ENCODE measurements around the gene SKA2. TPM values are rescaled to one million over a fixed set of nuclear protein-coding genes. Genes with fewer than 3 reads are reported as not detected.

Gene SKA2, protein sequence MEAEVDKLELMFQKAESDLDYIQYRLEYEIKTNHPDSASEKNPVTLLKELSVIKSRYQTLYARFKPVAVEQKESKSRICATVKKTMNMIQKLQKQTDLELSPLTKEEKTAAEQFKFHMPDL
- total RNA-seq = 24.5 and 53.9 TPM in 2 replicates

DNA sequence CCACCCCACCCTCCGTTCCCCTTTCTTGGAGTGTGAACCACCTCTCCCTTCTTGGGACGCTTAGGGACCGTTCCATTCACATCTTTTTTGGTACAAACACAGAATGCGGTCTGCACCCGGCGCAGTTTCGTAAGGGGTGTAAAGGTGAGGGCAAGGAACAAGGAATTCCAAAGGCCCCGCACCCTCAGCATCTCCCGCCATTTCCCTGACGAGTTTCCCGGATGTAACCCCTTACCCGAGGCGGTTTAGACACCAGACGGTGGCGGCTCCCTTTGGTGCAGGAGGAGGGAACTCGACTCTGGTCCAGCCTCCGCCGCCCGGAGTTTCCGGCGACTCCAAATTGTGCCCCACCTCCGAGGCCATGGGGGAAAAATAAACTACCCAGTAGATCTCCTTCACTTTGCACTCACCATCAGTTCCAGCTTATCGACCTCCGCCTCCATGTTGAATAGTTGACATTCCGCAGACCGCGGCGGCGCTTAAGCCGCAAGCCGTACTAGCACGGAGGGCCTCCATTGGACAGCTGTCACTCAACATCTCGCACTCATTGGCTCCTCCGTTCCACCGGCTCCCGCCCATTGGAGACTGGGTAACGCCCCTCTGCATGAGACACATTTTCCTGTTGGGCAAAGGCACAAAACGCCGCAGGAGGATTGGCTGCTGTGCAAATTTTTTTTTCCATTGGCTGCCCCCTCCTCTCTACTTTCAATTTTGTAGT, at the start of gene SKA2:
SKA2 (minus strand) TSS at position 466 of the 718 bp plus-strand sequence; CDS start at position 443, 23 bp downstream.

DNA sequence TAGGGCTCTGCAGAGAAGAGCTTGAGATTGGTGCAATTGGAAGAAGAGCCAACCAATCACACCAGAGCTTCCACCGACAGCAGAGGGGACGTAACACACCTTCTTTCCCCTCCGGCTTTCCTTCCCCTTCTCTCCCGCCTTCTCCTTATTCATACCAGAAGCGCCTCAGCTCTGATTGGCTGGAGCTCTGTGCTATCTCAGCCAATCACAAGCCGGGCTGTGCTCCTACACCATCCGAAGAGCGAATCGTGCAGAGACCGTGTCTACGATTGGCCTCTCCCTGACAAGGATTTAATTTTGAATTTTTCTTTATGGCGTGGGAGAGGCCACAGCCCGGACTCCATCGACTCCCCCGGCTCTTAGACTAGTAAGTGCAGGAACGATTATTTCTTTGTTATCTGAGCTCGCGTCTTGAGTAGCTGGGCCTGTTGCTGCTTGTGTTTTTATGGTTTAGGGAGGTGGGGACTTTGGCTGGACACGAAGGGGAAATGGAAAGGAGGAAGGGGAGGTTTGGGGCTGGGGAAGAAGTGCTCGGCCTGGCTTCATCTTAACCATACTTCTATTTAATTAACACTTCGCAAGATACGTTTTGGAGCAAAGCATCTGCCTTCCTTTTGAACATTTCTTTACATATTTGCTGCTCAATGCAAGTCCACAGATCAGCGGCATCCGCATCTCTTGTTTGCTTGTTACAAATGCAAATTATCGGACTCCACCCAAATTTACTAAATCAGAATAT, 622 bp upstream of the SKA2 start, which contains the start of gene PRR11:
PRR11 (plus strand) TSS at position 308 of the 739 bp plus-strand sequence. CDS start 14,007 bp downstream, outside the sequence.

DNA sequence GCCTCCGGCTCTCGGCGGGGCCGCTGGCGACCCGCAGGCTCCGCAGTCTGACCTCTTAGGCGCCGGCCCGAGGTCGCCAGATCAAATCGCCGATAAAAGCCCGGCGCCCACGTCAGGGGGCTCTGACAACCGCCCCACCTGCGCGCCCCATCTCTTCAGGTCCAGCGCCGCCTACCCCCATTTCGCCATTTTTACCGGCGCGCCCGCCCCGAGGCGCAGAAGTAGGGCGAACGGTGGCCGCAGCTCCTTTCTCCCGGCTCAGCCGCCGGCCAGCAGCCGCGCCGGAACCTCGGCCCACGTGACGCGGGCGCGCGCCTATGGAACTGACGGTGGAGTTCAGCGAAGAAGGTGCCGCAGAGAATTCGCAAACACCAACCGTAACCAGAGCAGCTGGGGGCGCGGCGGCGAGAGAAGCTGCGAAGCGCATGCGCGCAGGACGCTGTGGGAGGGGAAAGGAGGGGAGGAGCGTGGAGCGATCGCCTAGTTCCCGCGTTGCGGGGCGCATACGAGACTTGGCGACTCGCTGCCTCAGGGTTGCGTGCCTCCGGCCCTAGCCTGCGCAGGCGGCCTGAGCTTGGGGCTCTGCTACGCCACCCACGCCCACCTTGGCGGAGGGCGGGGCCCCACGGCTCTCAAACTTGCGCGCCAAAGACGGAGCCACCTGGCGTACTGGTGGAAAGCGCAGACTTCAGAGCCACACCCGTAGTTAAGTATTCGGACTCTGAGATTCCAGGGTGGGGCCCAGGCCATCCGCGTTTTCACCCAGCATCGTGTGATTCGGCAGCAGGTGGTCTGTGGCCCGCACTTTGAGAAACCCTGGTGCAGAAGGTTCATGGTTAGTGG, 48.3 kb downstream of the SKA2 start, which contains the start of gene TRIM37:
TRIM37 (minus strand) TSS at position 418 of the 843 bp plus-strand sequence. CDS start 419 bp downstream, outside the sequence.

Small RNA genes within 50 kb of the gene (small RNA-seq; reads per million reads assigned to genes)
- gene MIR301A (325 reads per million, percentile 99 among the genes with 10 or more reads in this experiment), gene MIR454 (73.6 reads per million, percentile 98 among the genes with 10 or more reads in this experiment), gene RNU2-58P (4.9 reads per million, percentile 92 among the genes with 10 or more reads in this experiment)

Other genes with a start within 250 kb of the SKA2 start
- gene TRIM37, start 48.3 kb downstream of the SKA2 start, total RNA-seq = 45.8 and 48.0 TPM in 2 replicates
- gene PRR11, start 560 bp upstream of the SKA2 start, total RNA-seq = 14.7 and 24.6 TPM in 2 replicates
- gene SMG8, start 54.8 kb upstream of the SKA2 start, total RNA-seq = 23.5 and 27.4 TPM in 2 replicates
- 2.6 and 3.2 TPM in 2 replicates for gene GDPD1, start 65.3 kb upstream of the SKA2 start, total RNA-seq
- gene YPEL2, start 176.5 kb upstream of the SKA2 start, total RNA-seq = 73.8 and 91.6 TPM in 2 replicates

Data from vein endothelial cell (primary cell).